Activated CD4-positive, CD25-positive, alpha-beta regulatory T cell treated with anti-CD3 and anti-CD28 coated beads, Interleukin-2, amount 50 U/mL, for 16 hours (primary cell): ENCODE results near the gene PPM1H.

ENCODE experiments used
- DNase-seq: peaks from one replicate; pipeline ENCODE4 v3.0.0-alpha.2; 2020; ENCODE audit warnings: low read depth, low spot score

PPM1H gene

DNA sequence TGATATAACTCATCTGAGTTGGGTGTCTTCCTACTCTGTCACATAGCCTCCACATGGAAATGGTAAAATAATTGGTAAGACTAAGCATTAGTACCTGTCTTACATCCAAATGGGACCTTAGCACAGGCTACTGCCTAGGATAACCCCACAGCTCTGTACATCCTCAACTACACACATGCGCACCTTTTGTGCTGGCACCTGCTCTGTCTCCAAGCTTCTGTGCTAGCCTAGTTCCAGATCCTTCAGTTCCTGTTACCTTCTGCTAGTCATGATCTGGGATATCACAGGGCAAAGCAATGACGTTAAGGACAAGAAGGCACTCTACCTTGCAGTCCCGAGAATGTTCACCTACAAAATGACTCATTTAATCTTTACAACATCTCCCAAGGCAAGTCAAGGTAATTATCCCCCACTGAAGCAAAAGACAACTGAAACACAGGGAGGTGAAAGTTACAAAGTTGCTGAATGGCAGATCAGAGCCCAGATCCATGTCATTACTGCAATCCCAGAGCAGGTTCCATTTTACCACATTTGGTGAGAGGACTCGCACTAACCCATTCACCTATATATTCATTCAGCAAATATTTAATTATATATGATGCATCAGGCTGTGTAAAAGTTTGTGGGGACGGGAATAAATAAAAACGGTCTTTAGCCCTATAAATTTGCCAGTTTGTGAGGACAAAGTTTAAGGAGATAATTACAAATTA lies 61.7 kb downstream of the PPM1H start:
- no peak for DNase-seq

DNA sequence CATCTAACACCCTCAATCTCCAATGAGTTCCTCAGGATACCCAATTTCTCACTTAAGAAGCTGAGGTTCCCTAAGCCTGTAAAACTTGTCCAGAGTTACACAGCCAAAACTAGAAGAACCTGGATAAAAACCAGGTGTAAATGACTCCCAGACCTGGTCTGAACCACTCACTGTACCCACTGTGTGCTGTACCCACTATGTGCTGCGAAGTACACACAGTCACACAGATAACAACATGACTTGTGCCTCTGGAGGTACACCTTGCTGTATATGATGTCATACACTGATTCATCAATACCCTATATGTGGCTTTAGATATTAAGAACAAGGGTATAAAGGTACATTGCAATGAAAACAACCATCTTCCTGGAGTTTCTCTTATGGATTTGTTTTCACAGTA lies 66.1 kb downstream of the PPM1H start:
- DNase-seq, result no peak

DNA sequence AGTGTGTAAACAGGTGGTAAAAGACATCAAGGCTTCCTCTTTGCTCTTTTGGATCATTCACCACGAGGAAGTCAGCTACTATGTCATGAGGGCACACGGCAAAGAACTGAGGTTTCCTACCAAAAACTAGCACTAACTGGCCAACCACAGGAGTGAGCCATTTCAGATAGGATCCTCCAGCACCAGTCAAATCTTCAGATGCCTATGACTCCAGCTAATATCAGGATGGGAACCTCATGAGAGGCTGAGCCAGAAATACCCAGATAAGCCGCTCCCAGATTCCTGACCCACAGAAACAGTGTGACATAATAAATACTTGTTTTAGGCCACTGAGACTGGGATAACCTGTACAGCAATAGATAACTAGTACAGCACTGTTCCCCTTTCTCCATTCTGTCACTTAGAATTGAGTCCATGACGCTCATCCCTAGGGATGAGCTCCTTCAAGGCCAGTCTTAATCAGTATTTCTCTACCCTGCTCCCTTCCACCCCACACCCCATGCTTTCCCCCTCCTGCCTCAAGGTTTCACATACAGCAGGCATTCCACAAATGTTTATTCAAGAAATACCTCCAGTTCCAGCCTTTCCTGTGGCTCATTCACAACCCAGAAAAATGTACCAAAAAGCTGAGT lies 68.4 kb downstream of the PPM1H start:
- DNase-seq, result no peak

DNA sequence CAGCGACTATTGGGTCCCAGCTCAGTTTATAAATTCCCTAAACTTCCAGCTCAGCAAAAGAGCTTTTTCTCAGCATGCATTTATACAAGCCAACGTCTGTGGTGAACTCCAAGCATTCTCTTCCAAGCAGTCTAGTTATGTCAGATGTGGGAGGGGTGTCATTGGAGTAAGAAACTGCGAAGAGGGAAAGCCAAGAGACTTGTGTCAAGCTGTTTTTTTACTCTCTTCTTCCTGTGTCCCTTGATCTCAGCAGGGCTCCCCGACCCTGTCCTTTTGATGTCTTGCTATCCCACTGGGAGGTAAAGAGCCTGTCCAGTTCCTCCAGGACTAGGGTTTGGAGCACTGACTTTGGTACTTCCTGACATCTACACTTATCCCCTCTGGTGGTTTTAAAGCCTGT lies 69.0 kb downstream of the PPM1H start:
- DNase-seq, result no peak

DNA sequence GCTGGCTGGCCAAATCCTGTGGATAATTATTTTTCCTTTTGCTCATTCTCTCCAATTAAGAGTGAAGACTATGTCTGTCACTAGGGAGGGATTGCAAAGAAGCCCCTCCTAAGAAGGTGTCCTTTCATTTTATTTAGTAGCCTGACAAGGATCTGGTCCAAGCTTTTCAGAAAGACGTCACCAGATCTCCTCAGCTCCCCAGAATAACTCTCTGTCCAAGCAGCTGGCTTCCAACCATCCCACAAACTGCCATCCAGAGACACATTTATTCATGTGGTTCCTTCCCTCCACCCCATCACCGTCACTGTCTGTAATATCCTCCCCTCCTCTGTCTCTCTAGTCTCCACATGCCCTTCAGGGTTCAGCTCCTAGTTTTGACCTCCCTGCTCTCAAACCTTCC lies 69.9 kb downstream of the PPM1H start:
- DNase-seq, result no peak

DNA sequence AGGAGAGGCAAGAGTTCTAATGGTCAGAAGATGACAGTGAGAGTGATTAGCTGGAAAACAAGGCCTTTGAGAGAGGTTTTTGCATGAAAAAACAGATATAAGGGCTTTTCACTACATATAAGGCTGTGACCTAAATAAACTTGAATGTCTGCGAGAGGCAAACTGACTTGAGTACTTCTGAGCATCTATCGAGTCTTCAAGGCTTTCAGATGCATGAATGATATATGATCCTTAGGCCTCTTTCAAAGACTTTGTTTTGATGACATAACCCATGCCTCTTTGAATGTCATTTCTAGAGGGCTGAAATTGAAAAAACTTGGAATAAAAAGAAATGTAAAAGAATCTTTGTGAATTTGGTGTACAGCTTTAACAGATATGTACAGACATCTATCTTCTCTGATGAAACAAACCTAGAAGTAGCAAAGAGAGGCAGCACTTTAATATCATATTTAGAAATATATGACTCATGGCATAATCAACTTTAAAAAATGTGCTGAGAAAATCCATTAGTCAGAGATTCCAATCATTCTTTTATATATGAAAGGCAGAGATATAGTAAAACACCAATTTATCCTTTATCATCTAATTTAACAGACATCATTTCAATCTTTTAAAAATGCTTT lies 72.6 kb downstream of the PPM1H start:
- no peak for DNase-seq

DNA sequence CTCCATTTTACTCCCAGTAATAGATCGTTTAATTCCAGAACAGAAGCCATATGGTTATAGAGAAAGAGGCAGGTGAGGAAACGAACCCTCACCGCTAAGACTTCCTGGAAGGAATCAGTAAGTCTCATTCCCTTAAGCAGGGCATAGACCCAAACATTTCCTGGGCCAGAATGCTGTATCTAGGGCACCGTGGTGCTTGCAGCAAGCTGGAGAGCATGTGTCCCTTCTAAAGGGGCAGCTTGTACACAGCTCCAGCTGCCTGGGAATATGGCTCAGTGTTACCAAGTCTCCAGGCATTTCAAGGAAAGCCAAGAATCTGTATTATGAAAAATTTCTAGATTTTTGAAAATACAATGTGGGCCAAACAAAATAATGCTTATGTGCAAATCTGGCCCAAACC lies 73.4 kb downstream of the PPM1H start:
- DNase-seq, result no peak

DNA sequence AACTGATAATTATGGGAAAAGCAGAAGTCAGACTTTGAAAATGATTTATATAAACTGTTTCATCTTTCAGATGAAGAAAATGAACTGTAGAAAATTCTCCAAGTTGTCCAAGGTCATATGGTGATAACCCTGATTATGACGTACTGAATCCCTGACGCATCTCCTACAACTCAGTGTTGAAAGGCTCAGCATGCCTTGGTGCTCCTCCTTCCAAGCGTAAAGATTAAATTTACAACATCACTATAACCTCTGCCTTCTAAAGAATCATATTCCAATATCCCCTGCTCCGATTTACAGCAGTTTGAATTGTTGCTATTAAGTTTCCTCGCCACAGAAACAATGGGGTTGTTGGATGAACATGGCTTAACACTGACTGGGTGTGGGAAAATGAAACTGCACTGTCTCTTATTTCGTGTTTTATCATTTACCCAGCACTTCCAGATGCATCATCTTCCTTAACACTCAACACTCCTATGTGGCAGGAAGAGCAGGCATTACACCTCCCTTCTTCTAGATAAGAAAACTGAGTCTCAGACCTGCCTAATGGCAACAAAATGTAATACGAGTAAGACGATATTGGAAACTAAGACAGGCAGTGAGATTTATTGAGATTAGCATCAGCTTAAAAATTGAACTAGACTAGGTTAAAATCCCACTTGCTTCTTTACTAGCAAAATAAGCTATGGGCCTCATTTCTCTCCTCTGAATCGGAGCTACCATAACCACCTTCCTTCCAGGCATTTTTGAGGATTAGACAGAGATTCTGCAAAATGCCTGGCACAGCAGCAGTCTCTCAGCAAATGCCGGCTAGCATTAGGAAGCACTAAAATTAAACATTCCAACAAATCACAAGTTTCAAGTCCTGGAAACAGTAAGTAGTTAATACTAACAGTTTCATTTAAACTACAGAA lies 74.2 kb downstream of the PPM1H start:
- no peak for DNase-seq

DNA sequence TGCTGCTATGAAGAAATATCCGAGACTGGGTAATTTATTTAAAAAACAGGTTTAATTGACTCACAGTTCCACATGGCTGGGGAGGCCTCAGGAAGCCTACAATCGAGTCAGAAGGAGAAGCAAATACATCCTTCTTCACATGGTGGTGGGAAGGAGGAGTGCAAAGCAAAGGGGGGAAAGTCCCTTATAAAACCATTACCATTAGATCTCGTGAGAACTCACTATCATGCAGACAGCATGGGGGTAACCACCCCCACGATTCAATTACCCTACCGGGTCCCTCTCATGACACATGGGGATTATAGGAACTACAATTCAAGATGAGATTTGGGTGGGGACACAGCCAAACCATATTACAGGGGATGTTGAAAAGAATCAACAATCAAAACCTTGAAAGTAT lies 74.9 kb downstream of the PPM1H start:
- DNase-seq, result no peak

DNA sequence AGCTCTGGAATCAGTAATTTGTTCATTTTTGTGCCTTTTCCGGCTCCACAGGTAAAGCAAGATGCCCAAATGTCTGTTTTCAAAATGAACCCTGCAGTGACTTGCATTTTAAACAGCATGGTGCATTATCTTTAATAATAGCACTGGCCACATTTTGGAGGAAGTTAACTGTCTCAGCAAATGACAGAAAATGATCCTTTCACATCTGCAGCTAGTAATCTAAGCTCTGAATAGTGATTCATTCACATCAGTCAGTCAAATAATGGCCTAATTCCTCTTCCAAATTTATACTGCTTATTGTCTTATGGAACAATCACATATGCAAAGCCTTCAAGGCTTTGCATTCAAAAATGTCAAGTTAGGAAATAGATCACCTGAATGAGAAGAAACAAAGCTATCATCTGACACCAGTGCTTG lies 75.6 kb downstream of the PPM1H start:
- DNase-seq, result no peak

DNA sequence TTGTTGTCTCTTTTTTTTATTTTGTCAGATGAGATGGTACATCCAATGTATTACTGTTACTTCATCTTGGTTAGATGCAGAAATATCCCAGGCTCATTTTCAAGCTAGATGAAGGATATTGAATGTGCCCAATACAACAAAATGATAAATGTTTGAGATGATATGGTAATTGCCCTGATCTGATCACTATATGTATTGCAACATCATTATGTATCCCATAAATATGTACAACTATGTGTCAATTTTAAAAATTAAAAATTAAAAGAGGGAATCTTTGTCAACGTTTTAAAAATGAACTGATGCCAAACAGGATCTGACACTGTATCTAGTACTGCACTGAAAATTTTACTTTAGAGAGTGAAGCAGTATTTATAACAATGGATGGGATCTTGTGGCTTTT lies 78.5 kb downstream of the PPM1H start:
- DNase-seq, result no peak

DNA sequence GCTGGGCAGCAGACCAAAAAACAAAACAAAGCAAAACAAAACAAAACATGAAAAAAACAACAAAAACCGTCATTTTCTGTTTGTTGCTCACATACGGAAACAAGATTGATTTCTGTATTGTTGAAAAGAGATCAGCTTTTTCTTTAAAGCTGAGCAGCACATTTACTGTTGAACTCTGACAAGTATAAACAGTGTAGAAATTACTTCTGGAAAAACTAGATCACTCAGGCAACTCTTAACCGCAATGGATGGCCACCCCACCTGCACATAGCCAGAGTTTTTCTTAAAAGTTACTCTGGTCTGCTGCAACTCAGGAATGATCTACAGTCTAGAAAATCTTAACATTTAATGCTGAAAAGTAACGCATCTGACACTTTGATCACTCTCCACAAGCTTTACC lies 80.9 kb downstream of the PPM1H start:
- DNase-seq, result no peak

DNA sequence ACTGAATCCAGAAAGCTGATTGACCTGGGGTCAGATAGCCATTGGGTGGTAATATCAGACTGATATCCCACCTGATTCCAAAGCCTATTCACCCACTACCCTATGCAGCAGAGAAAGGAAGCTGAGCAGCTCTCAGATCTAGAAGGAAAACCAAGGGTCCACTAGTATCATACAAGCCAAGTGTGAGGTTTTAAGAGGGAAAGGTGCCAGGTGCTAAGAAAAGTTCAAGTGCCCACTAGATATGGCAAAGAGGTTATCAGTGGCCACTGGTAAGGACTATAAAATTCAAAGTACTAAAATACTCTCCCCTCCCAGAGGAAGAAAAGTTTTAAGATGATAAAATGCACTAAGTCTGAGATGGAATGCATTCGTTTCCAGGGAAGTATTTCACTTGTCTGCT lies 85.6 kb downstream of the PPM1H start:
- no peak for DNase-seq

DNA sequence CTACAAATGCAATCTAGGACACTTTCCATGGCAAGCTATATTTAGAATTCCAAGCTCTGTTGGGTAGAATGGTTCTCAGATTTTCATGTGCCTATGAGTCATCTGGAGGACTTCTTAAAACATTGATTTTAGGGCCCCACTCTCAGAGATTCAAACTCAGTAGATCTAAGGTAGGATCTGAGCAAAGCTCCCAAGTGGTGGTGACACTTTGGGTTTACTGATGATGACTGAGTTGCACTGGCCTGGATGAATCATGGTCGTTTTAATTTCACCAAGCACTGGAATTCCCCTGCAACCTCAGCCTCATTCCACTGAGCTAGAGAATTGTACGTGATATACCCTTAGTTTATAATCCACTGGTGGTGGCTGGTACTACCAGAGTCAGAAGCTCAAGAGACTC lies 86.5 kb downstream of the PPM1H start:
- DNase-seq, result no peak

DNA sequence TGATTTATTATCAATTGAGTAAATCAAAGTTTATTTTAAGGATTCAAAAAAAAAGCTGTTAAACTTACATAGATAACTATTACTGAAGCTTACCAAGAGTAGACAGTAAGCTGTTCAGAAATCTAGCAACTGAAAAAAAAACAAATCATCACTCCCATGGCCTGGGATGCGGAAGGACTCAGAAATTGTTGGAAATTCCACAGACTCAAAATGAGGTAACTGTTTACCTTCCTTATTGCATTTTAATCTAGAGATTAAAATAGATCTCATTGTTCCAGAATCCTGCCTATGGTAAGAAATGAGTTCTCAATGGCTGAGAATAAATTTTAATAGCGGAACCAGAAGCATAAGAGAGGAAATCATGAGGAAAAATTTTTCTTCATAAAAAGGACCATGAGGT lies 87.2 kb downstream of the PPM1H start:
- no peak for DNase-seq

DNA sequence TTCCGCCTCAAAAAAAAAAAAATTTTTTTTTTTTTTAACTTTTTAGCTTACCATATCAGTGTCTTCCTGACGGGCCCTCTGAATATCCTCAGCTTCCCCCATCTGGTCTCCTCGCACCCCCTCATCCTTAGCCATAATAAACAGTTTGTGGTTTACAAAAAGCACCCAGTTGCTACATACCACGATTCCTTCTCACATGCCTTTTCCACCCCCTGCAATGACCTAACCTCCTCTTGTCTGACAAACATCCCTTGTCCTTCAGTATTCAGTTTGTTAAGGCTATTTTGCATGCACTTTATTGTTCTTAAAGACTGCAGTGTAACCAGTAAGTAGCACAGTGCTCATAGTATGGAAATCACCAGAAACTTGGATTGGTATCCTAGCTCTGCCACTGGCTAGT lies 88.5 kb downstream of the PPM1H start:
- no peak for DNase-seq

DNA sequence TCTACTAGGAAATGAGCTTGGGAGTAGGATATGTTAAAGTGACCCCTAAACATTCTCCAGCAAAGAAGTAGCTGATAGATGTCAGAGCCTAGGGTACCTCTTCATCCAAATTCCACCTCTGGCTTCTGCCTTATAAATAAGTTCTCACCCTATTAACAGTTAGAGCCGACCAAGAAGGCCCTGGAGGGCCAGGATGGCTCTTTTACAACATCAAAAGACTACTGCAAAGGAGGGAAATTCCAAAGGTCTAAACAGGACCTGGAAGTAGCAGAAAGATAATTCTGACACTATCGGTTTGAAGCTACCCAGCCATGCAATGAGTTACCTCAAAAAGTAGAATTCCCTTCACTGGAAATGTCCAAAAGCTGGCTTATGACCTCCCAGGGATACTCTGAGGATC lies 90.0 kb downstream of the PPM1H start:
- no peak for DNase-seq

DNA sequence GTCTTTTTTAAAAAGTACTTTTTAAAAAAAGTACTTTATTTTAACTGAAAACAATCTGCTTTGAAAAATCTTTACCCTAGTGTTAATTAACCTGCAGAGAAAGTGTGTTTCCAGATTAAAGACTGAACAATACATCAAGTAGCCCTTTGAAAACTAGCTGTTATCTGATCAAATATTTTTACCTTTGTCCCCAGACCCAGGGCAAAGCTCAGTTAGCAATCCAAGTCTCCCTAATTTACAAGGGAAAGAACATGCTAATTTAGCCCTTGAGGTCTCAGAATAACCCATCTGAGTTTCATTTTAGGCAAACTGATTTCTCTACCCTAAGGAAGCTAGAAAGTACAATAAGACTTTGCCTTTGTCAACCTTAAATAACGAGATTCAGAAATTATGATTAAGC lies 91.2 kb downstream of the PPM1H start:
- no peak for DNase-seq

DNA sequence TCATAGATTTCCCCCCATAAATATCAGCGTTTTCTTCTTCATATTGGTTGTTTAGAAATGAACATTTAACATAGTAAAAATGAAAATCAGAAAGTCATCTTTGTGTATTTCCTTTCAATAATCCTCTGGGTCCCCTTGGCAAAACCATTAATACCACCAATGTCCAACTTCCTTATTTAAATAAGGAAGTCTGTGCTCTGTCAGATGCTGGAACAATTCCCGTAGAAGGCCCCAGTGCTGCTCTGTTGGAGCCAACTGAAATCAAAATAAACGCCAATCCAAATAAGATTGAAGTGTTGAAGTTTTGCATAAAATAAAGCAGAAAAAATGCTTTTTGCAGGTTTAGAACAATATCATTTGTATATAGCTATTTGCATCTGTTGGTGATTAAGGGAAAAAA lies 93.1 kb downstream of the PPM1H start:
- no peak for DNase-seq

DNA sequence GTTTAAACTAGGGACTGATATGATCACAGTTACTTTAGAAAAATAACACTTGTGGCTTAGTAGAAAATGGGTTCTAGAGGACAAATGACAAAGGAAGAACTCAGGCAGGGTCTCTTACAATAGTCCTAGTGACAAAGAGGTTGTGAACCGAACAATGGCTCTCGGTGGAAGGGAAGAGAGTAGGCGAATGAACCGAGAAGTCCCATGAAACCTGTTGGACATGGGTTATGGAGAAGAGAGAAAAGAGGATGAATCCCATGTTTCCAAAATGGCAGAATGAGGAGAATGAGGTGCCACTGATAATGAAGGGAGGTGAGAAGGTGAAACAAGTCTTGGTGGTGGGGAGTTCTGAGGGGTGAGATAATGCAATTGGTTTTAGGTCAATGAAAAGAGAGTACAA lies 94.1 kb downstream of the PPM1H start:
- no peak for DNase-seq

DNA sequence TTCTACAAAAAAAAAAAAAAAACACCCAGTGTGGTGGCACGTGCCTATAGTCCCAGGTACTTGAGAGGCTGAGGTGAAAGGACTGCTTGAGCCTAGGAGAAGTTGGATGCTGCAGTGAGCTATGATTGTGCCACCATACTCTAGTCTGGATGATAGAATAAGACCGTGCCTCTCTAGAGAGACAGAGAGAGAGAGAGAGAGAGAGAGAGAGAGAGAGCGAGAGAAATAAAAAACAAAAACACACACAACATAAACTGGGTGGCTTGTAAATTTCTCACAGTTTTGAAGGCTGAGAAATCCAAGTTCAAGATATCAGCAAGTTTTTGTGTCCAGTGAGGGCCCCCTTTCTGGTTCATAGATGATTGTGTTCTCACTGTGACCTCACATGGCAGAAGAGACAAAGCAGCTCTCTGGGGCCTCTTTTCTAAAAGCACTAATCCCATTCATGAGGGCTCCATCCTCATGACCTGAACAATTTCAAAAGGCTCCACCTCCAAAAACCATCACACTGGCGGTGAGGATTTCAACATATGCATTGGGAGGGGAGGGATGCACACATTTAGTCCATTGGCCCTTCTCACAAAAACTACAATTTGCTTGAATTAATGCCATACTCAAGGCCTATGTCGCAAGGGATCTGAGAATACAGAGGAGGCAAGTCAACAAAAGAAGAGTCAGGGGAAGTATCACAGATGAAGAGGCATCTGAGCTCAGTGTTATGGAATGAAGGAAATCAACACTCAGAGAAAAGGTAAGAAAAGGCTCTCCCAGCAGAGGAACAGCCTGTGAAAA lies 94.9 kb downstream of the PPM1H start:
- no peak for DNase-seq
